Measurements from ENCODE around the gene IFNA1. TPM values are rescaled to one million over a fixed set of nuclear protein-coding genes. Genes with fewer than 3 reads are reported as not detected.
A peak's percentile ranks its signal among the peaks of the same experiment; 100 is the strongest.

The IFNA1 gene
- total RNA-seq, 1 donor from 2014 or later: not detected

DNA sequence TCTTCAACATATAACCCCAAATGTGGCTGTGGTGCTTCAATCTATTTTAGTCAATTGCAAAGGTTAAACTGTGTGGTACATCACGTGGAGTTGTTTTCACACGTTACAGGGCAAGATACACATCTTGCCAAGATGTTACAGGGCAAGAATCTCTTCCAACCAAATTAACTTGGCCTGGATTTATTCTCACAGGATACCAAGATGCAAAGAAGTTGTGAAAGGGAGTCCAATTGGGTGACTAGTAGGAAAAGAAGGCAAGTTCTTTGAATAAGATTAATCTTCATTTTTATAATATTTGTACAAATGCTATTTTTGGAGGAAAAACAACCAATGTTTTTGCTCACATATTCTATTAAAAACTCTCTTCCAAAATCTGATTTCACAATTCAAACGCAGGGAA is 36.1 kb upstream of the IFNA1 start:
- no peak for DNase-seq (ENCODE audit: low read depth)
- H3K4me3 ChIP-seq (ENCODE audit: low read depth, low read length): no peak overlapping the region
- TF ChIP-seq, protein P1, sequence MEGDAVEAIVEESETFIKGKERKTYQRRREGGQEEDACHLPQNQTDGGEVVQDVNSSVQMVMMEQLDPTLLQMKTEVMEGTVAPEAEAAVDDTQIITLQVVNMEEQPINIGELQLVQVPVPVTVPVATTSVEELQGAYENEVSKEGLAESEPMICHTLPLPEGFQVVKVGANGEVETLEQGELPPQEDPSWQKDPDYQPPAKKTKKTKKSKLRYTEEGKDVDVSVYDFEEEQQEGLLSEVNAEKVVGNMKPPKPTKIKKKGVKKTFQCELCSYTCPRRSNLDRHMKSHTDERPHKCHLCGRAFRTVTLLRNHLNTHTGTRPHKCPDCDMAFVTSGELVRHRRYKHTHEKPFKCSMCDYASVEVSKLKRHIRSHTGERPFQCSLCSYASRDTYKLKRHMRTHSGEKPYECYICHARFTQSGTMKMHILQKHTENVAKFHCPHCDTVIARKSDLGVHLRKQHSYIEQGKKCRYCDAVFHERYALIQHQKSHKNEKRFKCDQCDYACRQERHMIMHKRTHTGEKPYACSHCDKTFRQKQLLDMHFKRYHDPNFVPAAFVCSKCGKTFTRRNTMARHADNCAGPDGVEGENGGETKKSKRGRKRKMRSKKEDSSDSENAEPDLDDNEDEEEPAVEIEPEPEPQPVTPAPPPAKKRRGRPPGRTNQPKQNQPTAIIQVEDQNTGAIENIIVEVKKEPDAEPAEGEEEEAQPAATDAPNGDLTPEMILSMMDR (conservative IDR thresholded peaks at IDR 0.05; ENCODE audit: low read depth, low read length): no peak

DNA sequence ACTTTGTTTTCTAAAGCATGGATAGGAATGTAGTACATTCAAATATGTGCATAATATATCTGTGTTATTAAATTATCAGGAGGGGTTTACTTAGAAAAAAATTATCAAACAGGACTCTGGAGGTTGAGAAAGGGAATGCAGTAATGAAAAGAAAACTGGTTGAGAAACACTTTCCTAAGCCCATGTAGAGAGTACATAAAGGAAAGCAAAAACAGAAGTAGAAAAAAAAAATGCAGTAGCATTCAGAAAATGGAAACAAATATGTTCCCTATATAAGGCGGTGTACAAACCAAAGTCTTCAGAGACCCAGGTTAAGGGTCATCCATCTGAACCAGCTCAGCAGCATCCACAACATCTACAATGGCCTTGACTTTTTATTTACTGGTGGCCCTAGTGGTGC is 31.4 kb upstream of the IFNA1 start, which contains the start of gene IFNA8:
Gene IFNA8 (plus strand): TSS at position 301 of the 400 bp plus-strand sequence. CDS start 60 bp downstream, at position 361.
- H3K4me3 ChIP-seq (ENCODE audit: low read depth, low read length): no peak within 1 kb of the TSS
- TF ChIP-seq, protein P1 (conservative IDR thresholded peaks at IDR 0.05; ENCODE audit: low read depth, low read length): no peak

DNA sequence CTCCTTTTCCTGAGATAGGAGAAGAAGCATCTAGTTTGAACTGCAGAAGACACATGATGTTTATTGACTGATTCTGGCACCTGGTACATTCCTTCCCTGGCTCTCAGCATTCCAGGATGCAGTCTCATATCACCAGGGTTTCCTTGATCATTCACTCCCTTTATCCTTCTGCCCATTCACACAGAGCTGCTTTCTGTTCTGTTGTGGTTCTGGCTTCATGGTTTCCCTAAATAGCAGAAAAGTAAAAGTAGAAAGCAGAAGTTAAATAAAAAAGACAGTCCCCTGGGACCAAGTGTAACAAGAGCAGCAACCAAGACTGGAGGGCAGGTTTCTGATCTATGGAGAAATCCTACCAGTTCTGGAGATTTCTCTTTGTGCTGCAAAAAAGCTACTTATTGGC is 28.1 kb upstream of the IFNA1 start:
- H3K4me3 ChIP-seq (ENCODE audit: low read depth, low read length): no peak overlapping the region
- TF ChIP-seq, protein P1 (conservative IDR thresholded peaks at IDR 0.05; ENCODE audit: low read depth, low read length): no peak
- DNase-seq (ENCODE audit: low read depth): no peak

More for the DNA sequence above, 31.4 kb upstream of the IFNA1 start, which contains the start of gene IFNA8:
- DNase-seq (ENCODE audit: low read depth): no peak

DNA sequence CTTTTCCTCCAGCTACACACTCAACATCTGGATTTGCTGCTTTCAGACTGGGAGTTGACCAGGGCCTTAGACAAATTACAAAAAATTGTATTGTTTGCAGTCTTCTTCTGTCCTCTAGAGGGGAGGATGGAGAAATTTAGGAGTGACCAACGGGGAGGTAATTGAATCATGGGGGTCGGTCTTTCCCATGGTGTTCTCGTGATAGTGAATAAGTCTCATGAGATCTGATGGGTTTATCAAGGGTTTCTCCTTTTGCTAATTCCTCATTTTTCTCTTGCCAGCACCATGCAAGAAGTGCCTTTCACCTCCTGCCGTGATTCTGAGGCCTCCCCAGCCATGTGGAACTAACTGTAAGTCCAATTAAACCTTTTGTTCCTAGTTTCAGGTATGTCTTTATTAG is 27.1 kb upstream of the IFNA1 start:
- no peak for DNase-seq (ENCODE audit: low read depth)
- TF ChIP-seq, protein P1 (conservative IDR thresholded peaks at IDR 0.05; ENCODE audit: low read depth, low read length): no peak

GRCh38 chr9:21413624-21414023 is 26.6 kb upstream of the IFNA1 start:
- no peak overlapping the region for H3K4me3 ChIP-seq (ENCODE audit: low read depth, low read length)

More for the DNA sequence above, 27.1 kb upstream of the IFNA1 start:
- no peak overlapping the region for H3K4me3 ChIP-seq (ENCODE audit: low read depth, low read length)

DNA sequence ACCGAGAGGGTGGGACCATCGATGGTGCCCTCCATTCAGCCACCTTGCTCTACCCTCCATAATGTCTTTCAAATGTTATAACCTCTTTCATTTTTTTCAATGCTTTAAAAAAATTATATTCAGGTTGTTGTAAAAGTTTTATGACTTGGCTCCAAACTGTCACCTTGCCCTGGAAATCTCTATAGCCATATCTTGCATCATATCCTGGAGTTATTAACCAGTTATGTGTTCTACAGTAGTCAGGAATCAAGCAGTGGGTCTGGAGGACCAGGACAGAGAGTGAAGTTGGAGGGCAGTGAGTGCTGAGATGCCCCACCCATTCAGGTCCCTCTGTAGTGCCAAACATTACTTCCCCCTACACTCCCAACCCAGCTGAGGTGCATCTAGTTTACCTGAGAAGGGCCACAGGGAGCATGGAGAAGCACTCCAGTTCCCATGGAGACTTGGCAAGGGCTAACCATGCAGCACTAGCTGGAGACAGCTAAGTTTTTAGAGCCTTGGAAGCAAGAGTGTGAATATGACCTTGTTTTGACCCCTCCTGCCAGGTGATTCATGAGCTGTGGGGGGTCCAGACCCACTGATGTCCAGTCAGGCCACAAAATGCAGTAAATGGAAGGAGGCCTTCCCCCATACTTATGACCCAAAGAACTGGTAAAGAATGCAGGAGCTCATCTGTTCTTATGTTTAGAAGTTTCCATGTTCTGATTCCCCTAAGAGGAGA is 25.9 kb upstream of the IFNA1 start:
- no peak overlapping the region for H3K4me3 ChIP-seq (ENCODE audit: low read depth, low read length)
- TF ChIP-seq, protein P1 (conservative IDR thresholded peaks at IDR 0.05; ENCODE audit: low read depth, low read length): no peak
- DNase-seq (ENCODE audit: low read depth): no peak

More at GRCh38 chr9:21413624-21414023, 26.6 kb upstream of the IFNA1 start:
- TF ChIP-seq, protein P1 (conservative IDR thresholded peaks at IDR 0.05; ENCODE audit: low read depth, low read length): peak; percentile 30
- DNase-seq (ENCODE audit: low read depth): no peak

Measured in epithelial cell of proximal tubule (primary cell).